BLaER1 (cell line): ENCODE measurements around the gene TOMM20L.
"Not testable (repeated sequence)": the region's sequence is repeated elsewhere in the genome, so short reads cannot be mapped to it uniquely, and the experiment has no call there.

Source experiments
- H3K27ac ChIP-seq: shearing (Covaris generic); formaldehyde crosslinking; 2 replicates; pipeline ENCODE4 v1.8.1; 2022
- H3K27me3 ChIP-seq: shearing (Covaris generic); formaldehyde crosslinking; 2 replicates; pipeline ENCODE4 v1.8.1; 2022
- H3K36me3 ChIP-seq: shearing (Covaris generic); formaldehyde crosslinking; 2 replicates; pipeline ENCODE4 v1.8.1; 2022
- H3K4me1 ChIP-seq: shearing (Covaris generic); formaldehyde crosslinking; 2 replicates; pipeline ENCODE4 v1.8.1; 2022
- H3K4me2 ChIP-seq: shearing (Covaris generic); formaldehyde crosslinking; 2 replicates; pipeline ENCODE4 v1.8.1; 2022
- H3K4me3 ChIP-seq: shearing (Covaris generic); formaldehyde crosslinking; 2 replicates; pipeline ENCODE4 v1.8.1; 2022
- H3K9ac ChIP-seq: shearing (Covaris generic); formaldehyde crosslinking; 2 replicates; pipeline ENCODE4 v1.8.1; 2022
- H3K9me3 ChIP-seq: shearing (Covaris generic); formaldehyde crosslinking; 2 replicates; pipeline ENCODE4 v1.8.1; 2022
- H4K20me1 ChIP-seq: shearing (Covaris generic); formaldehyde crosslinking; 2 replicates; pipeline ENCODE4 v1.8.1; 2022
- Cebpa-rat ChIP-seq: shearing (Covaris generic); IDR thresholded peaks from 2 replicates; pipeline ENCODE4 v1.8.1; 2022

The TOMM20L gene

GRCh38 chr14:58376791-58377190 lies 18.9 kb upstream of the TOMM20L start:
- Histone ChIP-seq H3K27me3 (no peaks in the 10 kb centered on the region), H3K4me3 (no peak overlapping the region), H3K4me1 (no peaks in the 10 kb centered on the region), H4K20me1 (no peaks in the 10 kb centered on the region), H3K4me2 (no peak overlapping the region), H3K27ac (no peak overlapping the region), H3K9ac (no peak overlapping the region), H3K36me3 (peaks cover 73% of the 10 kb centered on the region), H3K9me3 (no peaks in the 10 kb centered on the region)
- no peak for TF ChIP-seq Cebpa-rat

GRCh38 chr14:58390830-58391229 lies 4.9 kb upstream of the TOMM20L start:
- peaks cover 4% of the 10 kb centered on the region; the same call in 1 of the 2 replicates for H3K36me3 ChIP-seq
- H3K27me3 ChIP-seq, result peaks cover 8% of the 10 kb centered on the region
- no peak overlapping the region for H3K4me2 ChIP-seq
- H3K9me3 ChIP-seq, result no peaks in the 10 kb centered on the region
- TF ChIP-seq Cebpa-rat, result no peak
- no peak overlapping the region for H3K27ac ChIP-seq
- H3K4me1 ChIP-seq, result peaks cover 5% of the 10 kb centered on the region
- no peak overlapping the region for H3K4me3 ChIP-seq
- no peak overlapping the region for H3K9ac ChIP-seq
- no peaks in the 10 kb centered on the region for H4K20me1 ChIP-seq

- Histone ChIP-seq H3K27me3 (peaks cover 20% of the 10 kb centered on the region), H3K4me2 (peak overlapping the region; percentile 86), H3K27ac (peak overlapping the region; percentile 56), H3K9ac (no peak overlapping the region), H4K20me1 (no peaks in the 10 kb centered on the region), H3K9me3 (no peaks in the 10 kb centered on the region), H3K4me1 (peaks cover 13% of the 10 kb centered on the region), H3K36me3 (no peaks in the 10 kb centered on the region), H3K4me3 (peak overlapping the region; percentile 64)
- no peak for TF ChIP-seq Cebpa-rat
Observed at GRCh38 chr14:58395562-58395811, 243 bp upstream of the TOMM20L start.

GRCh38 chr14:58397156-58397555 lies 1.4 kb downstream of the TOMM20L start:
- Histone ChIP-seq H3K4me3 (no peak overlapping the region), H4K20me1 (no peaks in the 10 kb centered on the region), H3K4me2 (no peak overlapping the region), H3K9ac (no peak overlapping the region), H3K27ac (no peak overlapping the region), H3K4me1 (peaks cover 13% of the 10 kb centered on the region), H3K27me3 (peaks cover 20% of the 10 kb centered on the region), H3K36me3 (no peaks in the 10 kb centered on the region), H3K9me3 (no peaks in the 10 kb centered on the region)
- no peak for TF ChIP-seq Cebpa-rat

GRCh38 chr14:58398495-58398894 lies 2.8 kb downstream of the TOMM20L start:
- Histone ChIP-seq H4K20me1 (no peaks in the 10 kb centered on the region), H3K27me3 (peaks cover 20% of the 10 kb centered on the region), H3K9me3 (no peaks in the 10 kb centered on the region), H3K4me2 (no peak overlapping the region), H3K4me3 (no peak overlapping the region), H3K36me3 (no peaks in the 10 kb centered on the region), H3K4me1 (peaks cover 13% of the 10 kb centered on the region), H3K27ac (no peak overlapping the region), H3K9ac (no peak overlapping the region)
- no peak for TF ChIP-seq Cebpa-rat

DNA sequence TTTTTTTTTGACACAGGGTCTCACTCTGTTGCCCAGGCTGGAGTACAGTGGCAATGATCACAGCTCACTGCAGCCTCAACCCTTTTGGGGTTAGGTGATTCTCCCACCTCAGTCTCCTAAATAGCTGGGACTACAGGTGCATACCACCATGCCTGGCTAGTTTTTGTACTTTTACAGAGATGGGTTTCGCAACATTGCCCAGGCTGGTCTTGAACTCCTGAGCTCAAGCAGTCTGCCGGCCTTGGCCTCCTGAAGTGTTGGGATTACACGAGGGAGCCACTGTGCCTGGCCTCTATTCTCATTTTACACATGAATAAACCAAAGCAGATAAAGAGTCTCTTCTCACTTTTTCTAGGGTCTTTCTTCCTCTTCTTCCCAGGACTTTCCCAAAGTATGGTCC lies 3.2 kb downstream of the TOMM20L start:
- no peak overlapping the region for H3K9ac ChIP-seq
- TF ChIP-seq Cebpa-rat, result peak; percentile 54; the same call in 1 of the 2 replicates
- H3K27me3 ChIP-seq, result peaks cover 20% of the 10 kb centered on the region

DNA sequence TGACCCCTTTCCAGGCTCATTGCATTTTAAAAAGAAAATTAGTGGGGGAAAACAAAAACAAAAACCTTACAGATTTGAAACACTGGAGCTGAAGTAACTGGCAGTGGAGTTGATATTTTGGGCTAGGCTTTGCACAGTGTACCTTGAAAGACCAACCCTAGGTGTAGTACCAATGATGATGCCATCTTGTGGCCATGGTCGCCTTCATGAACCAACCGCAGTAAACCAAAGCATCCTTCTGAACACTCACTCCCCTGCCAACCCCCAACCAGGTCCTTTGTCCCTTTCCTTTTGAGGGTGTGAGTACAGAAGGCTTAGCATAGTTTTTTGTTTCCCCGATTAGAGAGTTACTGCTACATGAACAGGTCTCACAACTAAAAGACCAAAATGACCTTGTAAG lies 5.9 kb downstream of the TOMM20L start:
- Histone ChIP-seq H3K27me3 (peaks cover 4% of the 10 kb centered on the region), H3K9me3 (no peaks in the 10 kb centered on the region), H3K4me3 (no peak overlapping the region), H3K4me2 (no peak overlapping the region), H3K9ac (no peak overlapping the region), H3K4me1 (peaks cover under 1% of the 10 kb centered on the region), H3K36me3 (peaks cover 4% of the 10 kb centered on the region; the same call in 1 of the 2 replicates), H4K20me1 (no peaks in the 10 kb centered on the region), H3K27ac (no peak overlapping the region)
- TF ChIP-seq Cebpa-rat, result no peak

More for the DNA sequence above, 3.2 kb downstream of the TOMM20L start:
- Histone ChIP-seq H3K4me1 (peaks cover 13% of the 10 kb centered on the region), H3K4me3 (no peak overlapping the region), H3K4me2 (no peak overlapping the region), H3K27ac (no peak overlapping the region), H3K36me3 (no peaks in the 10 kb centered on the region), H4K20me1 (no peaks in the 10 kb centered on the region), H3K9me3 (no peaks in the 10 kb centered on the region)

GRCh38 chr14:58408681-58409215 lies 13.0 kb downstream of the TOMM20L start:
- no peak overlapping the region for H3K9ac ChIP-seq
- H3K4me3 ChIP-seq, result no peak overlapping the region
- no peak for TF ChIP-seq Cebpa-rat
- H3K36me3 ChIP-seq, result peaks cover 66% of the 10 kb centered on the region
- H3K27me3 ChIP-seq, result no peaks in the 10 kb centered on the region
- no peak overlapping the region for H3K4me2 ChIP-seq
- H3K4me1 ChIP-seq, result no peaks in the 10 kb centered on the region
- H4K20me1 ChIP-seq, result no peaks in the 10 kb centered on the region; the same call in 1 of the 2 replicates
- no peaks in the 10 kb centered on the region for H3K9me3 ChIP-seq
- no peak overlapping the region for H3K27ac ChIP-seq

GRCh38 chr14:58414845-58415244 lies 19.1 kb downstream of the TOMM20L start:
- Histone ChIP-seq H3K4me3 (no peak overlapping the region), H3K27me3 (no peaks in the 10 kb centered on the region), H3K36me3 (peaks cover 85% of the 10 kb centered on the region), H3K4me2 (no peak overlapping the region), H3K4me1 (no peaks in the 10 kb centered on the region), H3K9ac (no peak overlapping the region), H3K9me3 (peaks cover 10% of the 10 kb centered on the region), H3K27ac (no peak overlapping the region), H4K20me1 (peaks cover 12% of the 10 kb centered on the region)
- TF ChIP-seq Cebpa-rat, result no peak

DNA sequence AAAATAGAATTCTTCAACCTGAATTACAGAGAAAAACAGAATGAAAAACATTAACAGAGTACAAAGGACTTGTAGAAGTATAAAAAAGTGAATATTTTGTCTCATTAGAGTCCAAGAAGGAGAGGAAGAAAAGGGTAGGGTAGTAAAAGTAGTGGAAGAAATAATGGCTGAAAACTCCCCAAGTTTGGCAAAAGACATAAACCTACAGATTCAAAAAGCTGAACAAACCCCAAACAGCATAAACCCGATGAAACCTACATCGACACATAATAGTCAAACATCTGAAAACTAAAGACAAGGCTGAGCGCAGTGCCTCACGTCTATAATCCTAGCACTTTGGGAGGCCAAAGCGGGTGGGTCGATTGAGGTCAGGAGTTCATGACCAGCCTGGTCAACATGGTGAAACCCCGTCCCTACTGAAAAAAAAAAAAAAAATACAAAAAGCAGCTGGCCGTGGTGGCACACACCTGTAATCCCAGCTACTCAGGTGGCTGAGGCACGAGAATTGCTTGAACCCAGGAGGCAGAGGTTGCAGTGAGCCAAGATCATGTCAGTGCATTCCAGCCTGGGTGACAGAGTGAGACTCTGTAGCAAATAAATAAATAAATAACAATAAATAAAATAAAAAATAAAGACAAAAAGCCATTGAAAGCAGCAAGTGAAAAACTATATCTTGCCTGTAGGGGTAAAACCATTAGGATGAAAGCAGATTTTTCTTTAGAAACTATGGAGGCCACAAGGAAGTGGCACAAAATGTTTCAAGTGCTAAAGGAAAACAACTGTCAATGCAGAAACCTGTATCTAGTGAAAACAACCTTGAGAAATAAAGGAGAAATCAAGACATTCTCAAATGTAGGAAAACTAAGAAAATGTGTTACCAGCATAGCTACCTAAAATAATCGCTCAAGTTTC lies 20.2 kb downstream of the TOMM20L start:
- no peaks in the 10 kb centered on the region for H3K27me3 ChIP-seq
- peaks cover 10% of the 10 kb centered on the region for H3K9me3 ChIP-seq
- peaks cover 85% of the 10 kb centered on the region for H3K36me3 ChIP-seq
- no peak overlapping the region for H3K9ac ChIP-seq
- no peak for TF ChIP-seq Cebpa-rat
- H3K4me2 ChIP-seq, result no peak overlapping the region
- H3K27ac ChIP-seq, result no peak overlapping the region
- no peak overlapping the region for H3K4me3 ChIP-seq
- H3K4me1 ChIP-seq, result no peaks in the 10 kb centered on the region
- H4K20me1 ChIP-seq, result peaks cover 17% of the 10 kb centered on the region

GRCh38 chr14:58416934-58417333 lies 21.2 kb downstream of the TOMM20L start:
- not testable (repeated sequence) for H3K27ac ChIP-seq, H3K9ac ChIP-seq, H3K4me1 ChIP-seq, H3K4me2 ChIP-seq, H3K9me3 ChIP-seq, H3K4me3 ChIP-seq, H3K27me3 ChIP-seq
- Histone ChIP-seq H3K36me3 (peaks cover 85% of the 10 kb centered on the region), H4K20me1 (peaks cover 25% of the 10 kb centered on the region)
